ENCODE data around the gene BEST1. TPM values are rescaled to one million over a fixed set of nuclear protein-coding genes. Genes with fewer than 3 reads are reported as not detected.

BEST1 gene
- total RNA-seq, 1 experiment from 2014 or later: 2.3 TPM

- Histone ChIP-seq H3K79me2 (ENCODE audit: insufficient read depth, low read length) (no peaks in the 10 kb centered on the region), H3K9ac (ENCODE audit: low read length) (no peak overlapping the region), H2AFZ (ENCODE audit: low read depth, low read length, poor library complexity, severe bottlenecking) (no peak overlapping the region), H3K9me3 (ENCODE audit: control insufficient read depth in 1 of 2, insufficient read depth in 1 of 2, low read depth in 1 of 2, low read length in 2 of 2) (no peaks in the 10 kb centered on the region), H4K20me1 (ENCODE audit: insufficient read depth) (no peaks in the 10 kb centered on the region), H3K4me2 (ENCODE audit: low read length) (no peak overlapping the region), H3K9me2 (ENCODE audit: insufficient read depth) (no peaks in the 10 kb centered on the region), H3K4me1 (ENCODE audit: control insufficient read depth in 1 of 2, insufficient read depth in 2 of 2, low read length in 2 of 2) (no peaks in the 10 kb centered on the region; a peak in 1 of 4 replicates), H3K36me3 (ENCODE audit: control insufficient read depth in 1 of 2, insufficient read depth in 2 of 2, low read length in 2 of 2) (no peaks in the 10 kb centered on the region), H3K27ac (ENCODE audit: low read depth, low read length) (no peak overlapping the region), H3K4me3 (replicated peaks in 1 of 2; ENCODE audit: low read depth in 1 of 2, low read length in 2 of 2) (no peak overlapping the region), H3K27me3 (ENCODE audit: insufficient read depth, low read length) (no peaks in the 10 kb centered on the region)
- ChIA-PET RAD21 (ENCODE audit: low non-redundant PET in 1 of 2, low total read pairs in 2 of 2, uncharacterized antibody in 2 of 2, unreplicated experiment in 2 of 2) (no interaction called here), POLR2A (no interaction called here), CTCF (interaction anchor here (1.2 kb wide), 1 partner anchor 25 kb away, joined by 3 read pairs; no protein-coding TSS in a partner anchor)
- no peak for ATAC-seq
- BruUV-seq (replicated peaks): no TSS peak
- no peak for TF ChIP-seq TCF7L2 (IDR thresholded peaks at IDR 0.05; ENCODE audit: borderline replicate concordance, extremely low read depth, insufficient read depth, insufficient read length)
- TF ChIP-seq JUND (IDR thresholded peaks at IDR 0.05): no peak
- no peak for TF ChIP-seq SRF (IDR thresholded peaks at IDR 0.05; ENCODE audit: low read depth)
- no peak for TF ChIP-seq RAD21 (IDR thresholded peaks at IDR 0.05; ENCODE audit: low read depth)
- no peak for TF ChIP-seq YY1 (IDR thresholded peaks at IDR 0.05; ENCODE audit: extremely low read depth, insufficient replicate concordance, low read depth, low read length)
- no peak for TF ChIP-seq POLR2A (IDR thresholded peaks at IDR 0.05; ENCODE audit: borderline replicate concordance, extremely low read depth, insufficient read depth, insufficient read length)
- no peak for TF ChIP-seq SP1 (IDR thresholded peaks at IDR 0.05; ENCODE audit: low read depth)
- no peak for TF ChIP-seq FOSL1 (IDR thresholded peaks at IDR 0.05; ENCODE audit: low read depth)
- TF ChIP-seq ZBTB33 (IDR thresholded peaks at IDR 0.05; ENCODE audit: extremely low read depth, insufficient replicate concordance, low read length): no peak
- TF ChIP-seq MAX (IDR thresholded peaks at IDR 0.05): no peak
- TF ChIP-seq ZFX (IDR thresholded peaks at IDR 0.05): no peak
- TF ChIP-seq CTCF (IDR thresholded peaks at IDR 0.05 in 2 of 3, conservative IDR thresholded peaks at IDR 0.05 in 1 of 3; ENCODE audit: borderline replicate concordance in 1 of 3, insufficient read depth in 1 of 3, low read depth in 2 of 3, low read length in 2 of 3): no peak
- TF ChIP-seq ZNF274 (IDR thresholded peaks at IDR 0.05; ENCODE audit: low read depth, low read length): no peak
- TF ChIP-seq CEBPB (IDR thresholded peaks at IDR 0.05; ENCODE audit: low read depth): no peak
- TF ChIP-seq CBX3 (IDR thresholded peaks at IDR 0.05; ENCODE audit: low read depth): no peak
- TF ChIP-seq POLR2AphosphoS5 (IDR thresholded peaks at IDR 0.05; ENCODE audit: low read depth, low read length): no peak
- TF ChIP-seq ATF3 (IDR thresholded peaks at IDR 0.05): no peak
- intact Hi-C loops (cut with micrococcal nuclease): no loop called here
- no peak for DNase-seq (ENCODE audit: low read depth, low spot score)
Measured at GRCh38 chr11:61924064-61924455, 26.1 kb upstream of the BEST1 start.

All from HCT116 (cell line).